HEK293T (cell line): ENCODE results near the gene ZNF609.

Experiments used
- NFRKB ChIP-seq: fragments of 450-650 bp; IDR thresholded peaks from 2 replicates; pipeline ENCODE4 v1.6.1; 2016; ENCODE audit warnings: mild to moderate bottlenecking, moderate library complexity
- SP1 ChIP-seq: fragments of 450-650 bp; IDR thresholded peaks from 2 replicates; pipeline ENCODE4 v1.6.1; 2017
- TF ChIP-seq, protein P1 (sequence below): fragments of 450-650 bp; IDR thresholded peaks from 2 replicates; pipeline ENCODE4 v1.6.1; 2016

GRCh38 chr15:64635499-64636495 lies 175.4 kb downstream of the ZNF609 start:
- TF ChIP-seq, protein P1, sequence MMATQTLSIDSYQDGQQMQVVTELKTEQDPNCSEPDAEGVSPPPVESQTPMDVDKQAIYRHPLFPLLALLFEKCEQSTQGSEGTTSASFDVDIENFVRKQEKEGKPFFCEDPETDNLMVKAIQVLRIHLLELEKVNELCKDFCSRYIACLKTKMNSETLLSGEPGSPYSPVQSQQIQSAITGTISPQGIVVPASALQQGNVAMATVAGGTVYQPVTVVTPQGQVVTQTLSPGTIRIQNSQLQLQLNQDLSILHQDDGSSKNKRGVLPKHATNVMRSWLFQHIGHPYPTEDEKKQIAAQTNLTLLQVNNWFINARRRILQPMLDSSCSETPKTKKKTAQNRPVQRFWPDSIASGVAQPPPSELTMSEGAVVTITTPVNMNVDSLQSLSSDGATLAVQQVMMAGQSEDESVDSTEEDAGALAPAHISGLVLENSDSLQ: no peak
- TF ChIP-seq NFRKB: no peak
- TF ChIP-seq SP1: no peak
